Hepatocyte (in vitro differentiated cells): ENCODE measurements around the gene RAI1. TPM values are rescaled to one million over a fixed set of nuclear protein-coding genes. Genes with fewer than 3 reads are reported as not detected.

Source experiments
- DNase-seq: peaks from one replicate; pipeline ENCODE4 v3.0.0-alpha.2; 2016; ENCODE audit warnings: low spot score
- H2AFZ ChIP-seq: fragments of 200-600 bp; sonication (generic); 2 replicates; pipeline ENCODE4 v1.6.0; 2016; ENCODE audit warnings: antibody characterized with exemption, mild to moderate bottlenecking
- H3K27ac ChIP-seq: fragments of 200-600 bp; sonication (generic); 2 replicates; pipeline ENCODE4 v1.5.1; 2016; ENCODE audit warnings: mild to moderate bottlenecking
- H3K27me3 ChIP-seq: fragments of 200-600 bp; sonication (generic); 2 replicates; pipeline ENCODE4 v1.6.1; 2016
- H3K36me3 ChIP-seq: fragments of 200-600 bp; sonication (generic); replicated peaks from 2 replicates; pipeline ENCODE4 v1.5.1; 2016; ENCODE audit warnings: low read depth; ENCODE audit not compliant: insufficient read depth
- H3K4me1 ChIP-seq: fragments of 200-600 bp; sonication (generic); 2 replicates; pipeline ENCODE4 v1.5.1; 2016; ENCODE audit warnings: mild to moderate bottlenecking, moderate library complexity; ENCODE audit not compliant: insufficient read depth
- H3K4me2 ChIP-seq: fragments of 200-600 bp; sonication (generic); 2 replicates; pipeline ENCODE4 v1.6.0; 2016
- H3K4me3 ChIP-seq: fragments of 200-600 bp; sonication (generic); 2 replicates; pipeline ENCODE4 v1.5.1; 2016; ENCODE audit warnings: mild to moderate bottlenecking
- H3K79me2 ChIP-seq: fragments of 200-600 bp; sonication (generic); 2 replicates; pipeline ENCODE4 v1.6.0; 2017; ENCODE audit warnings: mild to moderate bottlenecking
- H3K9me2 ChIP-seq: fragments of 200-600 bp; sonication (generic); replicated peaks from 2 replicates; pipeline ENCODE4 v1.6.0; 2017; ENCODE audit warnings: mild to moderate bottlenecking; ENCODE audit not compliant: insufficient read depth
- H3K9me3 ChIP-seq: fragments of 200-600 bp; sonication (generic); 2 replicates; pipeline ENCODE4 v1.5.1; 2016; ENCODE audit warnings: low read depth, mild to moderate bottlenecking
- H4K20me1 ChIP-seq: fragments of 200-600 bp; sonication (generic); 2 replicates; pipeline ENCODE4 v1.6.0; 2016; ENCODE audit warnings: mild to moderate bottlenecking; ENCODE audit not compliant: insufficient read depth, poor library complexity, severe bottlenecking
- EZH2 ChIP-seq: fragments of 200-600 bp; sonication (generic); IDR thresholded peaks from 2 replicates; pipeline ENCODE4 v1.6.1; 2016; ENCODE audit warnings: antibody characterized with exemption, mild to moderate bottlenecking, borderline replicate concordance
- EZH2phosphoT487 ChIP-seq: fragments of 200-600 bp; sonication (generic); IDR thresholded peaks from one replicate; pipeline ENCODE4 v1.6.1; 2018; ENCODE audit warnings: antibody characterized with exemption, mild to moderate bottlenecking, low read depth, moderate library complexity; ENCODE audit not compliant: unreplicated experiment, severe bottlenecking
- WGBS: methylation state at CpG from one replicate; pipeline ENCODE4 v1.1.6; 2016; ENCODE audit warnings: low lambda C conversion rate; ENCODE audit errors: missing lambda C conversion rate; 5-methylcytosine and 5-hydroxymethylcytosine counted together
- polyA plus RNA-seq: library from polyadenylated mRNA; unstranded; fragments of >200 nt; fragmentation: Nextera tagmentation; extraction: Ambion mirVana; gene quantifications from 2 replicates; pipeline ENCODE4 v1.2.1, GENCODE V29; 2016
- total RNA-seq: library from RNA; depleted of rRNA; stranded (reverse); fragments of >200 nt; gene quantifications from 2 replicates; pipeline ENCODE4 v1.2.3, GENCODE V29; 2014
- TF ChIP-seq, protein P1 (sequence below): fragments of 200-600 bp; sonication (generic); IDR thresholded peaks from 2 replicates; pipeline ENCODE4 v1.5.1; 2016; ENCODE audit warnings: antibody characterized with exemption, mild to moderate bottlenecking; ENCODE audit not compliant: poor library complexity

Gene RAI1
- total and polyA plus RNA-seq, 2 experiments from 2014 or later, result 20.2 to 23.8 TPM

DNA sequence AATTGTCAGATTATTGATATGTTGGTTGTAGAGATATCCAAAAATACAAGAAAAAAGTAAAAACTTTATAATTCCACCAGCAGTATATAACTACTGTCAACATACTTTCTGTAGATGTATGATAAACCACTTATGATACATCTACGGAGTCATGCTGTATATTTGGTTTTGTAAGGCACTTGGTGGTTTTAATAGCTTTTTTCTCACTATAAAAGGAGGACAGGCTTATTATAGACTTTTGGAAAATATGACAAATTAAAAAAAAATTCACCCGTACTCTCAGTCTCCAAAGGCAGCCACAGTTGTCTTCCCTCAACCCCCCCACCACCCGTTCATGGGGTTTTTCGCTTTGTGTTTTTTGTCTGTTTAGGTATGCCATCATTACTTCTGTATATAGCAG lies 14.8 kb downstream of the RAI1 start:
- no peaks in the 10 kb centered on the region for H3K27me3 ChIP-seq
- H3K4me1 ChIP-seq, result peaks cover 79% of the 10 kb centered on the region
- H3K27ac ChIP-seq, result peak overlapping the region; percentile 100
- no peak overlapping the region for H2AFZ ChIP-seq
- no peak for DNase-seq
- H3K4me2 ChIP-seq, result peak overlapping the region; percentile 96
- no peak overlapping the region for H3K4me3 ChIP-seq
- whole genome bisulfite sequencing, result 94% methylated on average over 4 of the region's 4 CpGs
- TF ChIP-seq, protein P1, sequence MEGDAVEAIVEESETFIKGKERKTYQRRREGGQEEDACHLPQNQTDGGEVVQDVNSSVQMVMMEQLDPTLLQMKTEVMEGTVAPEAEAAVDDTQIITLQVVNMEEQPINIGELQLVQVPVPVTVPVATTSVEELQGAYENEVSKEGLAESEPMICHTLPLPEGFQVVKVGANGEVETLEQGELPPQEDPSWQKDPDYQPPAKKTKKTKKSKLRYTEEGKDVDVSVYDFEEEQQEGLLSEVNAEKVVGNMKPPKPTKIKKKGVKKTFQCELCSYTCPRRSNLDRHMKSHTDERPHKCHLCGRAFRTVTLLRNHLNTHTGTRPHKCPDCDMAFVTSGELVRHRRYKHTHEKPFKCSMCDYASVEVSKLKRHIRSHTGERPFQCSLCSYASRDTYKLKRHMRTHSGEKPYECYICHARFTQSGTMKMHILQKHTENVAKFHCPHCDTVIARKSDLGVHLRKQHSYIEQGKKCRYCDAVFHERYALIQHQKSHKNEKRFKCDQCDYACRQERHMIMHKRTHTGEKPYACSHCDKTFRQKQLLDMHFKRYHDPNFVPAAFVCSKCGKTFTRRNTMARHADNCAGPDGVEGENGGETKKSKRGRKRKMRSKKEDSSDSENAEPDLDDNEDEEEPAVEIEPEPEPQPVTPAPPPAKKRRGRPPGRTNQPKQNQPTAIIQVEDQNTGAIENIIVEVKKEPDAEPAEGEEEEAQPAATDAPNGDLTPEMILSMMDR, result no peak
- TF ChIP-seq EZH2, result no peak
- TF ChIP-seq EZH2phosphoT487, result no peak
- no peaks in the 10 kb centered on the region for H3K36me3 ChIP-seq
- H3K79me2 ChIP-seq, result peaks cover 96% of the 10 kb centered on the region
- no peaks in the 10 kb centered on the region for H3K9me2 ChIP-seq
- H3K9me3 ChIP-seq, result no peaks in the 10 kb centered on the region
- H4K20me1 ChIP-seq, result peaks cover 48% of the 10 kb centered on the region

DNA sequence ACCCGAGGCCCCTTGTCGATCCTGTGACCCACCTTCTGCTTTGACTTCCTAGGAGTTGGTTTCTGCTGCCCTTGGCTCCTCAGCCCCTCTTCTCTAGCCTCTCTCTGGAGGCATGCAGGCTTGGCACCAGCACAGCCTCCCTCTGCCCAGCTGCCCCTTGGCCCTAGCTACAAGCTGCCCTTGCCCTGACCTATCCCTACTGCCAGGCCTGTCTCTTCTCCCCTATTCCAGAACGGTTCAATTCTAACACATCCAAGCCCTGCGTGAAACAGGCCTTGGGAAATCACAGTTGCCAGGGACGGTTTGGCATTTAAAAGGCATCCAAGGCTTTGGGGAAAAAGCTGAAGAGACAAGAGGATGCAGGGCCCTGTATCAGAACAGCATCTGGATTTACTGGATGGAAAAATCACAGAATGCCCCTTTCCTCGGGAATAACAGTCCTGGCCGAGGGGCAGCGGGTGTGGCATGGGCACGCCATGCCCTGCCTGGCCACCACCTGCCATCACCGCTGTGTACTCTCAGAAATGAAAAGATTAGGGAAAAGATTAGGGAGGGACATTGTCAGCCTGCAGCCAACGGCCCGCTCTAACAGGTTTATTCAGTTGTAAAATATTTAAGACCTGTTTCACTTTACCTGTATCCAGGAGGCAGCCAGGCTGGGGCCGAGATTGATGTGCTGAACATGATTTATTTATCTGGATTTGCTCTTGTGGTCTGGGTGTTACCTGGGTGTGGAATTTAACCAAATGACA lies 15.8 kb downstream of the RAI1 start:
- no peak for DNase-seq
- Histone ChIP-seq H3K4me2 (peak overlapping the region; percentile 43), H3K79me2 (peaks cover 96% of the 10 kb centered on the region), H3K4me3 (no peak overlapping the region), H2AFZ (no peak overlapping the region), H3K9me2 (no peaks in the 10 kb centered on the region), H3K27me3 (no peaks in the 10 kb centered on the region), H3K4me1 (peaks cover 71% of the 10 kb centered on the region), H3K9me3 (no peaks in the 10 kb centered on the region), H3K36me3 (no peaks in the 10 kb centered on the region), H4K20me1 (peaks cover 55% of the 10 kb centered on the region), H3K27ac (peak overlapping the region; percentile 100)
- WGBS, result 79% methylated on average over 13 of the region's 13 CpGs
- TF ChIP-seq EZH2phosphoT487 (no peak), EZH2 (no peak)
- TF ChIP-seq, protein P1, result no peak

- H4K20me1 ChIP-seq, result peaks cover 59% of the 10 kb centered on the region
- H3K27me3 ChIP-seq, result no peaks in the 10 kb centered on the region
Observed at GRCh38 chr17:17698371-17698770, 17.1 kb downstream of the RAI1 start.

More at GRCh38 chr17:17698371-17698770, 17.1 kb downstream of the RAI1 start:
- H3K4me2 ChIP-seq, result peak overlapping the region; percentile 14
- no peaks in the 10 kb centered on the region for H3K9me3 ChIP-seq
- no peaks in the 10 kb centered on the region for H3K36me3 ChIP-seq
- no peak for TF ChIP-seq EZH2
- TF ChIP-seq EZH2phosphoT487, result no peak
- TF ChIP-seq, protein P1, result no peak
- H3K27ac ChIP-seq, result peak overlapping the region; percentile 100
- peaks cover 67% of the 10 kb centered on the region for H3K4me1 ChIP-seq
- H3K9me2 ChIP-seq, result no peaks in the 10 kb centered on the region
- H3K79me2 ChIP-seq, result peaks cover 96% of the 10 kb centered on the region
- no peak overlapping the region for H3K4me3 ChIP-seq
- no peak for DNase-seq
- H2AFZ ChIP-seq, result no peak overlapping the region
- WGBS, result 57% methylated on average over 5 of the region's 5 CpGs
